NCI-H526 (cell line): ENCODE measurements around the gene MPRIP.

Experiments used
- DNase-seq, 2 experiments: peaks; one replicate each; lab custom pipeline; 2025; lab: John Stamatoyannopoulos, UW

Gene MPRIP

GRCh38 chr17:17088086-17088485 is 45.8 kb downstream of the MPRIP start:
- DNase-seq, result no peak

GRCh38 chr17:17088541-17089525 is 46.6 kb downstream of the MPRIP start:
- no peak for DNase-seq

DNA sequence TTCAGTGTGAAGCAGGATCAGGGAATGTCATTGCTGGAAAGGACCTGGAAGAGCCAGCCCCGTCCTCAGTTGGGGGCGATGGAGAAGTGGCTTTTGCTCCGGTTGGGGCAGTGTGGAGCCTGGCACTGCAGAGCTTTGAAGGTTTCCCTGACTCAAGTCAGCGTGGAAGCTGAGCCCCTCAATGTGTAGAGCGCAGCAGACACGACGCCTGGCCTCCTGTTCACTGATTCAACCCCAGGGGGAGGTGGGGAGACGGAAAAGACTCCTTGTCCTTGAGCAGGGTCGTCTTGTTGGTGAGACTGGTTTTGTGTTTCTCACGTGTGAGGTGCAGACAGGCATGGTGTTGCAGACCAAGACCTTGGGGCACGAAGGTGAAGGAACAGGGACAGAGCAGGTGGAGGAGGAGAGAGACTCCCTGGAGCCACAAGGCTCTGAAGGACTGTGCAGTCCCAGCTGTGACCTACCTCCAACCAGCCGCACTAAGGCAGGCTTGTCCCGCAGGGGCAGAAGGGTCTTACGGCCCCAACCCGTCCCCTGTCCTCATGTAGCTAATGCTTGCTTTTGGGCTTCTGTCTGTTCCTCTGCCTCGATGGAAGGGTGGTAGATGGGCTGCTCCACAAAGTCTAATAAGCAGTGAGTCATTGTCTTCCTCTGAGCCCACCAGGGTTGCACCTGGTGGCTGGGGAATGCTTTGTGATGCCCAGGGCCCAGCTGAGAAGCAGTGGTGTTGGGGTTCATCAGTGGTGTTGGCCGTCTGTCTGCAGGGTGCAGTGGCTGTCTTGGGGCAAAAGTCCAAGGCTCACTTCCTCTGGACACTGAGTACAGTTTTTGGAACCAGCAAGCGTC is 47.8 kb downstream of the MPRIP start:
- DNase-seq, result no peak

GRCh38 chr17:17090642-17091103 is 48.4 kb downstream of the MPRIP start:
- DNase-seq, result peak in 1 of 2 experiments; percentile 49

DNA sequence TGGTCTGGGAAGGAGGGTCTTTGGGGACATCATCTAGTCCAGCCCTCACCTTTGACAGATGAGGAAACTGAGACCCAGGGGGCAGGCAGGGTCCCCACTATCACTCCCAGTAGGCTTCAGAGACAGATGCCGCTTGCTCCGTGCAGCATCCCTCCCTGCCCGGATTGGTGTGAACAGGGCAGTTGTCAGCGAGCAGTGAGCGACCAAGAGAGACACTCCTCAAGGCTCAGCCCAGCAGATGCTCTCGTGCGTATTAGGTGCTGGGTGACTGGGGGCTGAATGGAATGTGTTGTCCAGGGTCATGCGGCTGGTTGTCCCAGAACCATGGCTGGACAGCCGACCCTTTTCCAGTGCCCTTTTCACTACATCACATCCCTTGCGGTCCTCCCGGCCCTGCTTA is 49.0 kb downstream of the MPRIP start:
- no peak for DNase-seq

DNA sequence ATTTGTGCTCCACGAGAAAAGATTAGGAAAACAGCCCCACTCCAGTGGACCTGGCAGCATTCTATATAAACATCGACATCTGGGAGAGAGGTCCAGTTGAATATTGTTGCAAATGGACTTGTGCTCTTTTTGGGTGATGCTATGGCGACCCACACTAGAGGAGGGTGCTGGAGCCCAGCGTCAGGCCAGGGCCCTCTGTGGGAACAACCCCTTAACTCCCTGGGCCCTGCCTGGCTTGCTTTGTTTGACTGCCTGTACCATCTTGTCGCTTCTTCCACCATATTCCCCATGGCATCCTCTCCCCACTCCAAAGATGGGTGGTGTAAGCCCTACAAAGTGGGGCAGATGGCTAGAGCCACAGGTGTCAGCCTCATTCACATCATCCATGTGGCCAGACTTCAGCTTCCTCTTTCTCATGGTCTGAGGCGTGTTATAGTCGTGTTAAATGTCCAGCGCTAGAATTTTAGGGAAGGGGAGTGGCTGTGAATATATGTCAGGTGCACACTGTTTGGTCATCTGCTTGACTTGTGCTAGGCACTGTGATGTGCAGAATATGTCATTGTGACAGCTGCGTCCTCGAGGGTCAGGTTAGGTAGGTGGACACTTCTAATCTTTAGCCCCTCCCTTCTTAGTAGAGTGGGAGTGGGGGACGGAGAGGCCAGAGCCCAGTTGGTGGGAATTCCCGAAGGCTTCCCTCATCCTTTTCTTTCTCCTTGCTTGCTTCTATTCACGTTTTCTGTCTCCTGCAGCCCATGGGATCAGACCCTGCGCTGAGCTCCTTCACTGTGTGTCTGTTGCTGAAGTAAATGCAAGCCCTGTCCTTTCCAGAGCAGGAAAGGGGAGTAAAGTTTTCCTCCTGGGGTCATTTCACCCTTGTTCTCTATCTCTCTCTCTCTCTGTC is 49.8 kb downstream of the MPRIP start:
- no peak for DNase-seq

GRCh38 chr17:17093764-17094163 is 51.5 kb downstream of the MPRIP start:
- no peak for DNase-seq

- DNase-seq, result peak; percentile 91 to 96
These were observed 54.4 kb downstream of the MPRIP start for GRCh38 chr17:17096438-17097178.

DNA sequence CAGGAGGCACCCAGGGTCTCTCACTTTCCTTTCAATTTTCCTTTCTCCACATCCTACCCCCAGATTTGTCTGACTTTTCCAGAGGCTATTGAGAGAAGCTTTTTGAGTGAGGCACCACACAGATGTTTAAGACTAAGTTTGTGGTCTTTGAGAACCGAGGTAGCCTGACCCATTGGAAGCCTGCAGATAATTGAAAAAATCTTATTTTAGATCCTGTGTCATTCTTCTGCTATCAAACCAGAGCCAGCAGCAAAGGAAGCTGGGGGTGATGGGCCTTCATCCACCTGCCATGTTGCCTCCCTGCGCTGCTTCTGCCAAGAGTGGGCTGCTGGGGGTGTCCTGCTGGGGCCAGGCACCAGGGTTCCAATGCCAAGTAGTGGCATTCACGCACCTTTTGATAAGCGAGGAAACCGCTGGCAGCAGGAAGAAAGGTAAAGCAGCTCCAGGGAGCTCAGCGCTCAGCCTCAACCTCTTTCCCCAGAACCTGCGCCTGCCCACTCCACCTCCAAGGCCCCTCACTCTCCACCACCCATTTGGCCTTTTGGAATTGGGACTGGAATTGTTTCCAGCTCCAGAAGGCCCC is 55.6 kb downstream of the MPRIP start:
- no peak for DNase-seq

- no peak for DNase-seq
These were observed 56.4 kb downstream of the MPRIP start for GRCh38 chr17:17098551-17099179.

DNA sequence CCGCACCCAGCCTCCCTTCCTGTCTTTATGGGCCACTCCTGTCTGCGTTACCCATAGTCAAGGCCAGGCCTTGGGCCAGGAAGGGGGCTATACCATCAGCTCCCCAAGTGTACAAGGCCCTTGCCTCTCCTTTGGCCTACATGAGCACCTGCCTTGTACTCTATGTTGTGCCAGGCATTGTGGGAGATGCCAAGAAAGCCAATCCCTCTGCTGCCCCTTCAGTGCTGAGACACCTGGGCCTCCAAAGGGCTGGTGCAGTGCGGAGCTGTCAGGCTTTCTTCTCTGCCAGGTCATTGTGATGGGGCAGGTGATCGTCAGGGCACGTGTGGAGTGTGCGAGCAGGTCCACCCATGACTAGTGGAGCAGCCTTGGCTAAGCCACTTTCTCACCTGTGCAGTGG is 59.9 kb downstream of the MPRIP start:
- DNase-seq, result no peak

- no peak for DNase-seq
These were observed 60.9 kb downstream of the MPRIP start for GRCh38 chr17:17103160-17103559.

GRCh38 chr17:17104036-17104435 is 61.8 kb downstream of the MPRIP start:
- no peak for DNase-seq

- peak in 1 of 2 experiments; percentile 25 for DNase-seq
These were observed 62.2 kb downstream of the MPRIP start for GRCh38 chr17:17104494-17104893.

DNA sequence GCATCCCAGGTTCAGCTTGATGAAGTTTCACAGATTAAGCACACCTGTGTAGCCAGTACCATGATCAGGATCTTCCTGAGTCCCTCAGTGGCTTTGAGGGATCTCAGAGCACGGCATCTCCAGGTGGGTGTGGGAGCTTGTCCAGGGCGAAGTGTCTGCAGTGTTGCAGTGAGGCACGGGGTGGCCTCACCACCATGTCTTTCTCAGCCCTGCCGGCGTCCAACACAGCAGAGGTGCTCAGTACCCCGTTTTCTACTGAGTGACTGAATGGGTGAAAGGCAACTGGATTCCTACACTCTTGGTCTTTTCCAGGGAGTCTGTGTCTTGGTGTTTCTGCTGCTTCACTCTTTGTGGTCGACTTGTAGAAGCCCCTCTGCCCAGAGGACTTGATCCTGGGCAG is 63.7 kb downstream of the MPRIP start:
- DNase-seq, result no peak

DNA sequence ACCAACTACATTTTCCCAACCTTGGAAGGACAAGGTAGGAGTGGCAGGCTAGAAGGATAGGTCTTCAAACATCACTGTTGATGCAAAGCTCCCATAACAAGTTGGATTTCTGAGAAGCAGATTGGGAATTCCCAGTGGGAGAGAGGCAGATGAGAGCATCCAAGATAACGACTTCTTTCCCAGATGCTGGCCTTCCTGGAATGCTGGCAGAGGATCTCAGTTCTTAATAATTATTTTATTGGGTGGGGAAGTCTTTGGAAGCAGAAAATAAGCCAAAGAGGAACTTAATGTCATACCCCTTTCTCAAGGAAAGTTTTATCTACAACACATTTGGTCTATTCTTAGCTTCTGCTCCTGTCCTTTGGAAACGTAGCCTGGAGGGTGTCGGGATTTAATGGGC is 64.5 kb downstream of the MPRIP start:
- no peak for DNase-seq

DNA sequence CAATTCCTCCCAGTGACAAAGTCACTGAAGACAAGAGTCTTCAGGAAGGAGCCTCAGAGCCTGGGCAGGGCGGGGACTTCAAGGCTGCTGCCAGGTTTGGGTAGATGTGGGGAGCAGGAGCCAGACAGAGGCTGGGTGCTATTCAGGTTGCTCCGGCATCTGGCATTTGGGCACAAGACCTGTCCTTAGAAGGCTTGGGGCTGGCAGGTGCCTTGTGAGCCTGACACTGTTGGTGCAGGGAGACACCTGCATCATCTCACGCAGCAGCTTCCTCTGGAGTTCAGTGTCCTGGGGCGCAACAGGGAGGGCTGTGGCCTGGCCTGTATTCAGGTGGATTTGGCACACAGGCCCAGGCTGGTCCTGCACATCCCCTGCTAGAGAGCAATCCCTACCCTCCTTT is 65.0 kb downstream of the MPRIP start:
- no peak for DNase-seq

- no peak for DNase-seq
These were observed 65.7 kb downstream of the MPRIP start for GRCh38 chr17:17107891-17108431.

DNA sequence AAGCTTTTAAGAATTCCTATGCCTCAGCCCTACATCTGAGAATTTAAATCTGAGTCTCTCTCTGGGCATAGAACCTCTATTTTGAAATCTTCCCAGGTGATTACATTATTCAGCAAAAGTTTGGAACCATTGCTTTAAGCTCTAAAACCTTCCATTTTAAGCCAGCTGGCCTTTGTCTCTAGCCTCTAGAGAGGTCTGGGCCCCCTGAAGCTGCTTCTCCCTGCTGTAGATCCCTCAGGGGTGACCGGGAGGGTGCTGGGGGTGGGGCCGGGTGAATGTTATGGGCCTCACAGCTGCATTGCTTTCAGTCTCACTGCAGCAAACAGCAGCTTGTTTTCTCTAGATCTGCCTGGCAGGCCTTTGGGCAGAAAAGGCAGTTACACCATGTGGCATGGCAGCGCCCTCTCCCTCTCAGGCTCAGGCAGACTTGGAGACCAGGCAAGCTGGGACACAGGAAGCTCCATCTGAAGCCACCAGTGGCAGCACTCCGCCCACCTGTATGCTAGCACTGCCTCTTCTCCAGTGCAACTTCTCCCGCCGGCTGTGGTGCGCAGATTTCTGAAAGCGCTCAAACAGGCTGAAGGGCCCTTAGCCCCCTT is 66.3 kb downstream of the MPRIP start:
- peak in 1 of 2 experiments; percentile 66 for DNase-seq
